RWPE2 (cell line): ENCODE results near the gene TAOK1.

Source experiments
- ATAC-seq: fragments of 200-7000 bp; cut with Tn5 transposase; 3 replicates; pipeline ENCODE4 v1.9.1; 2021; ENCODE audit warnings: low read depth
- DNase-seq: peaks from one replicate; pipeline ENCODE4 v3.0.0-alpha.2; 2020; ENCODE audit warnings: low spot score
- H3K27ac ChIP-seq: fragments of 450-650 bp; 2 replicates; pipeline ENCODE4 v1.5.1; 2017; ENCODE audit warnings: mild to moderate bottlenecking; ENCODE audit not compliant: poor library complexity, severe bottlenecking
- H3K27me3 ChIP-seq: fragments of 250-450 bp; sonication (Bioruptor Pico); 2 replicates; pipeline ENCODE4 v1.5.1; 2021; ENCODE audit warnings: mild to moderate bottlenecking, moderate library complexity; ENCODE audit not compliant: insufficient read depth, poor library complexity, severe bottlenecking
- H3K36me3 ChIP-seq: fragments of 250-450 bp; sonication (Bioruptor Pico); 2 replicates; pipeline ENCODE4 v1.5.1; 2020; ENCODE audit warnings: low read depth, mild to moderate bottlenecking, moderate library complexity
- H3K4me1 ChIP-seq: fragments of 250-450 bp; sonication (Bioruptor Pico); 2 replicates; pipeline ENCODE4 v1.5.1; 2021; ENCODE audit warnings: mild to moderate bottlenecking, moderate library complexity; ENCODE audit not compliant: insufficient read depth, poor library complexity, severe bottlenecking
- H3K4me3 ChIP-seq: fragments of 250-450 bp; sonication (Bioruptor Pico); 2 replicates; pipeline ENCODE4 v1.5.1; 2021; ENCODE audit warnings: mild to moderate bottlenecking, moderate library complexity; ENCODE audit not compliant: severe bottlenecking
- H3K9me3 ChIP-seq: fragments of 250-450 bp; sonication (Bioruptor Pico); 2 replicates; pipeline ENCODE4 v1.5.1; 2021; ENCODE audit warnings: mild to moderate bottlenecking, moderate library complexity; ENCODE audit not compliant: severe bottlenecking
- CTCF ChIP-seq: fragments of 450-650 bp; IDR thresholded peaks from one replicate; pipeline ENCODE4 v1.5.1; 2017; ENCODE audit warnings: mild to moderate bottlenecking, moderate library complexity; ENCODE audit not compliant: poor library complexity, severe bottlenecking

The TAOK1 gene

GRCh38 chr17:29586676-29587469, 196.7 kb downstream of the TAOK1 start:
- Histone ChIP-seq H3K36me3 (peaks cover 14% of the 10 kb centered on the region), H3K27me3 (no peaks in the 10 kb centered on the region), H3K4me3 (no peak overlapping the region), H3K27ac (peak overlapping the region; percentile 80), H3K4me1 (peaks cover 58% of the 10 kb centered on the region), H3K9me3 (peaks cover 4% of the 10 kb centered on the region)
- DNase-seq (no peak), ATAC-seq (no peak)
- no peak for TF ChIP-seq CTCF

GRCh38 chr17:29587591-29587990, 197.4 kb downstream of the TAOK1 start:
- Histone ChIP-seq H3K4me3 (no peak overlapping the region), H3K9me3 (peaks cover 4% of the 10 kb centered on the region), H3K36me3 (peaks cover 7% of the 10 kb centered on the region), H3K27ac (peak overlapping the region; percentile 80), H3K27me3 (no peaks in the 10 kb centered on the region), H3K4me1 (peaks cover 59% of the 10 kb centered on the region)
- ATAC-seq (no peak), DNase-seq (no peak)
- no peak for TF ChIP-seq CTCF

- ATAC-seq = no peak
- Histone ChIP-seq H3K27ac (peak overlapping the region; percentile 80), H3K4me3 (peak overlapping the region; percentile 79), H3K9me3 (peaks cover 3% of the 10 kb centered on the region), H3K27me3 (no peaks in the 10 kb centered on the region), H3K4me1 (peaks cover 56% of the 10 kb centered on the region), H3K36me3 (peaks cover 2% of the 10 kb centered on the region)
- TF ChIP-seq CTCF = no peak
- no peak for DNase-seq
Observed at GRCh38 chr17:29588017-29588561, 197.9 kb downstream of the TAOK1 start.

- DNase-seq (no peak), ATAC-seq (0 out of 3 replicates have a peak, but pooled peaks have one; percentile 2)
- peak overlapping the region; percentile 80 for H3K27ac ChIP-seq
- no peaks in the 10 kb centered on the region for H3K9me3 ChIP-seq
- H3K4me1 ChIP-seq = peaks cover 49% of the 10 kb centered on the region
- H3K27me3 ChIP-seq = no peaks in the 10 kb centered on the region
- no peak for TF ChIP-seq CTCF
- H3K4me3 ChIP-seq = peak overlapping the region; percentile 79
- H3K36me3 ChIP-seq = no peaks in the 10 kb centered on the region
Observed at GRCh38 chr17:29588562-29589411, 198.6 kb downstream of the TAOK1 start.
